DND-41 (cell line): ENCODE data around the gene MUL1.

Source experiments
- ATAC-seq: fragments of 200-7000 bp; cut with Tn5 transposase; 3 replicates; pipeline ENCODE4 v1.9.1; 2021; ENCODE audit warnings: low read depth; ENCODE audit not compliant: insufficient read depth
- DNase-seq: peaks from one replicate; pipeline ENCODE4 v3.0.0-alpha.2; 2020
- H2AFZ ChIP-seq: 2 replicates; pipeline ENCODE4 v1.6.0; 2012; ENCODE audit warnings: low read depth, low read length
- H3K27ac ChIP-seq: 2 replicates; pipeline ENCODE4 v1.5.1; 2012; ENCODE audit warnings: low read length, inconsistent platforms
- H3K27me3 ChIP-seq: fragments of 200-600 bp; sonication (generic); 2 replicates; pipeline ENCODE4 v1.6.0; 2012; ENCODE audit warnings: low read length, mild to moderate bottlenecking, inconsistent platforms; ENCODE audit not compliant: insufficient read depth, poor library complexity
- H3K36me3 ChIP-seq: 2 replicates; pipeline ENCODE4 v1.5.1; 2012; ENCODE audit warnings: low read length, inconsistent platforms; ENCODE audit not compliant: insufficient read depth
- H3K4me1 ChIP-seq: 2 replicates; pipeline ENCODE4 v1.5.1; 2012; ENCODE audit warnings: mild to moderate bottlenecking, low read length; ENCODE audit not compliant: insufficient read depth
- H3K4me2 ChIP-seq: 2 replicates; pipeline ENCODE4 v1.6.0; 2012; ENCODE audit warnings: mild to moderate bottlenecking, moderate library complexity, low read length, inconsistent platforms; ENCODE audit not compliant: insufficient read depth
- H3K4me3 ChIP-seq, 2 experiments: fragments of 200-600 bp in 1 of 2; shearing (Covaris generic) in 1 of 2; 2 replicates each; pipeline ENCODE4 v1.5.1; 2012 to 2016; ENCODE audit warnings: inconsistent platforms in 2 of 2, low read length in 2 of 2, mild to moderate bottlenecking in 2 of 2, low read depth in 1 of 2, moderate library complexity in 1 of 2
- H3K79me2 ChIP-seq: 2 replicates; pipeline ENCODE4 v1.6.0; 2012; ENCODE audit warnings: low read length, inconsistent platforms; ENCODE audit not compliant: insufficient read depth
- H3K9ac ChIP-seq: 2 replicates; pipeline ENCODE4 v1.6.0; 2012; ENCODE audit warnings: low read depth, mild to moderate bottlenecking, inconsistent platforms, low read length, moderate library complexity
- H3K9me3 ChIP-seq: 2 replicates; pipeline ENCODE4 v1.5.1; 2012; ENCODE audit warnings: low read length, moderate library complexity, mild to moderate bottlenecking, inconsistent platforms; ENCODE audit not compliant: insufficient read depth, severe bottlenecking
- H4K20me1 ChIP-seq: 2 replicates; pipeline ENCODE4 v1.6.0; 2012; ENCODE audit warnings: low read length; ENCODE audit not compliant: insufficient read depth
- CTCF ChIP-seq: IDR thresholded peaks from 2 replicates; pipeline ENCODE4 v1.5.1; 2012; ENCODE audit warnings: borderline replicate concordance, low read length, moderate library complexity, mild to moderate bottlenecking; ENCODE audit not compliant: poor library complexity, severe bottlenecking; ENCODE audit errors: extremely low read depth
- EZH2 ChIP-seq: IDR thresholded peaks from 3 replicates; pipeline ENCODE4 v1.6.1; 2012; ENCODE audit warnings: borderline replicate concordance, low read depth, mild to moderate bottlenecking, moderate library complexity, low read length, inconsistent platforms; ENCODE audit not compliant: severe bottlenecking

Gene MUL1

GRCh38 chr1:20546637-20547036, 38.7 kb upstream of the MUL1 start:
- no peak for DNase-seq
- Histone ChIP-seq H3K4me3 (no peak overlapping the region), H3K79me2 (no peaks in the 10 kb centered on the region), H3K27me3 (peaks cover 3% of the 10 kb centered on the region), H4K20me1 (no peaks in the 10 kb centered on the region), H3K4me1 (no peaks in the 10 kb centered on the region), H3K27ac (no peak overlapping the region), H2AFZ (no peak overlapping the region), H3K9ac (no peak overlapping the region), H3K9me3 (no peaks in the 10 kb centered on the region), H3K36me3 (no peaks in the 10 kb centered on the region), H3K4me2 (no peak overlapping the region)
- no peak for TF ChIP-seq EZH2
- no peak for TF ChIP-seq CTCF
- no peak for ATAC-seq

GRCh38 chr1:20540281-20540680, 32.3 kb upstream of the MUL1 start:
- Histone ChIP-seq H3K27ac (no peak overlapping the region), H3K79me2 (no peaks in the 10 kb centered on the region), H3K9ac (no peak overlapping the region), H3K4me1 (no peaks in the 10 kb centered on the region), H3K27me3 (peaks cover 12% of the 10 kb centered on the region), H3K4me2 (no peak overlapping the region), H2AFZ (no peak overlapping the region), H3K9me3 (no peaks in the 10 kb centered on the region), H4K20me1 (no peaks in the 10 kb centered on the region), H3K36me3 (no peaks in the 10 kb centered on the region), H3K4me3 (no peak overlapping the region)
- no peak for DNase-seq
- no peak for TF ChIP-seq EZH2
- TF ChIP-seq CTCF, result no peak
- no peak for ATAC-seq

GRCh38 chr1:20538760-20539551, 31.0 kb upstream of the MUL1 start:
- H3K79me2 ChIP-seq, result no peaks in the 10 kb centered on the region
- H3K9ac ChIP-seq, result no peak overlapping the region
- no peaks in the 10 kb centered on the region for H3K36me3 ChIP-seq
- H3K27ac ChIP-seq, result no peak overlapping the region
- no peak for DNase-seq
- no peaks in the 10 kb centered on the region for H4K20me1 ChIP-seq
- ATAC-seq, result no peak
- no peak overlapping the region for H3K4me2 ChIP-seq
- H2AFZ ChIP-seq, result no peak overlapping the region
- no peaks in the 10 kb centered on the region for H3K9me3 ChIP-seq
- no peaks in the 10 kb centered on the region for H3K4me1 ChIP-seq
- TF ChIP-seq CTCF, result no peak
- TF ChIP-seq EZH2, result no peak
- H3K4me3 ChIP-seq, result no peak overlapping the region
- H3K27me3 ChIP-seq, result peaks cover 24% of the 10 kb centered on the region

GRCh38 chr1:20538227-20538626, 30.3 kb upstream of the MUL1 start:
- no peaks in the 10 kb centered on the region for H4K20me1 ChIP-seq
- H3K4me2 ChIP-seq, result no peak overlapping the region
- ATAC-seq, result no peak
- DNase-seq, result no peak
- H3K9me3 ChIP-seq, result no peaks in the 10 kb centered on the region
- H3K4me1 ChIP-seq, result no peaks in the 10 kb centered on the region
- no peak for TF ChIP-seq EZH2
- TF ChIP-seq CTCF, result no peak
- H3K27me3 ChIP-seq, result peaks cover 30% of the 10 kb centered on the region
- H3K4me3 ChIP-seq, result no peak overlapping the region
- no peaks in the 10 kb centered on the region for H3K79me2 ChIP-seq
- H3K36me3 ChIP-seq, result no peaks in the 10 kb centered on the region
- H3K27ac ChIP-seq, result no peak overlapping the region
- H3K9ac ChIP-seq, result no peak overlapping the region
- no peak overlapping the region for H2AFZ ChIP-seq
